Measurements from ENCODE around the gene IMP4. TPM values are rescaled to one million over a fixed set of nuclear protein-coding genes. Genes with fewer than 3 reads are reported as not detected.
A peak's percentile ranks its signal among the peaks of the same experiment; 100 is the strongest.

IMP4 gene
- total RNA-seq, 1 donor from 2014 or later, result 59.8 TPM

- intact Hi-C loops (cut with micrococcal nuclease), result no loop called here
- ATAC-seq (no peak), DNase-seq (peak; percentile 24)
Observed at GRCh38 chr2:130353291-130354138, 10.8 kb downstream of the IMP4 start.

- DNase-seq, result no peak
- intact Hi-C loops (cut with micrococcal nuclease), result no loop called here
- ATAC-seq, result no peak
Observed at GRCh38 chr2:130354139-130354428, 11.4 kb downstream of the IMP4 start.

DNA sequence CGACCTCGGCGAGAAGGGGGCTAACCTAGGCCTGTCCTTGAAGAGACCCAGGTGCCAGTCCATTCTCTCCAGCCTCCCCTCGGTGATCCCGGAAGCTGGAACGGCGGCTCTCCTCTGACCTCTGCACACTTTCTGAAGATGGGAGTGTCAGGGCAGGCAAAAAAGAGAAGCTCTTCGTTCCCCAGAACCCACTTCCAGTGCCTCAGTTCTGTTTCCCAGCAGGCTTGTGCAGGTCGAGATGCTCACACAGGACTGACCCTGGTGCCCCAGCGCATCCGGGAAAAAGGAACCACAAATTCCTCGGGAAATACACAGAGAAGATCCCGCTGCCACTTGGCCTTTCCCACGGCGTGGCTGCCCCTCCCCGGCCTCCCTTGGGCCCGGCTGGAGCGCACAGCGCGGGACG is 12.5 kb downstream of the IMP4 start:
- DNase-seq (no peak), ATAC-seq (peak; percentile 4)
- intact Hi-C loops (cut with micrococcal nuclease), result no loop called here

GRCh38 chr2:130355578-130356431 is 13.1 kb downstream of the IMP4 start, which contains the start of gene PTPN18:
Gene PTPN18 (plus strand): TSS chr2:130356056. CDS start chr2:130356108, 52 bp downstream.
- intact Hi-C loops (cut with micrococcal nuclease), result no loop called here
- ATAC-seq (peak; percentile 98), DNase-seq (peak; percentile 97)

DNA sequence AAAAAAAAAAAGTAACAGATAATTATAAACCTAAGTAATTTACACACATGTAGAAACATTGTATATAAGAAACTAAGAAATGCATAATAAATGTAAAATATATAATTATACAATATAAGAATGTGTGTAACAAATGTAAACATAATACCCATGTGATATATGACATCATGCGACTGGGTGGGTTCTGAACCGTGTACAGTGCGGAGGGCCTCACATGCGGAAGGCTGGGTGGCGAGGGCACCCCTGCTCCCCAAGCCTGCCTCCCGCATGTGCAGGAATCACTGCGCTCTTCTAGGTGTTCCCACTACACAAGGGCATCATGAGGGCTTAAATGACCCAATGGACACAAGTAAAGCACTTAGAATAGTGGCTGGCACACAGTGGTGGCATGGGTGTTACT is 15.2 kb downstream of the IMP4 start:
- intact Hi-C loops (cut with micrococcal nuclease), result no loop called here

GRCh38 chr2:130358420-130359350 is 16.0 kb downstream of the IMP4 start:
- intact Hi-C loops (cut with micrococcal nuclease), result no loop called here
- ATAC-seq (no peak), DNase-seq (no peak)

More for the DNA sequence above, 15.2 kb downstream of the IMP4 start:
- ATAC-seq, result no peak
- no peak for DNase-seq

- intact Hi-C loops (cut with micrococcal nuclease), result no loop called here
- no peak for DNase-seq
- no peak for ATAC-seq
Observed at GRCh38 chr2:130359466-130359865, 16.8 kb downstream of the IMP4 start.

DNA sequence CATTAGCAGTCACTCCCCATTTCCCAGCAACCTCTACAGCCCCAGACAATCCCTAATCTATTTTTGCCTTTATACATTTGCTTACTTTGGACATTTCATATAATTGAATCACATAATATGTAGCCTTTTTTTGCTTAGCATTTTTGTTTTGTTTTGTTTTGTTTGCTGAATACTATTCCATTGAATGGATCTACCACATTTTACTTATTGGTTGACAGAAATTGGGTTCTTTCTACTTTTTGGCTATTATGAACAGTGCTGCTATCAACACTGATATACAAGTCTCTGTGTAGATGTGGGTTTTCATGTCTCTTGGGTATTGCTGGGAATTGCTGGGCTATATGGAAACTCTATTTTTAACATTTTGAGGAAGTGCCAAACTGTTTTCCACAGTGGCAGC is 20.8 kb downstream of the IMP4 start:
- DNase-seq, result no peak
- intact Hi-C loops (cut with micrococcal nuclease), result no loop called here
- ATAC-seq, result no peak

DNA sequence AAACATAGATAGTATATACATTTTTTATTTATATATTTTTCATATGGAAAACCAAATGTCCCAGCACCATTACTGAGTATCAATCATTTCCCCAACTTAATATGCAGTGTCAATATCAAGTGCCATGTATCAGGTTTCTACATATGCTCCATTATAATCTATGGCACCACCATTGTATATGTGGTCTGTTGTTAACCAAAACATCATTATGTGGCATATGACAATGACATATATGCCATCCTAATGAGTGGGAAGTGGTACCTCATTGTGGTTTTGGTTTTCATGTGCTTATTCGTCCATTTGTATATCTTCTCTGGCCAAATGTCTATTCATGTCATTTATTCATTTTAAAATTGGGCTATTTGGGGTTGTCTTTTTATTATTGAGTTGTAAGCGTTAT is 22.4 kb downstream of the IMP4 start:
- intact Hi-C loops (cut with micrococcal nuclease), result no loop called here
- DNase-seq, result no peak

GRCh38 chr2:130365963-130366362 is 23.3 kb downstream of the IMP4 start:
- ATAC-seq (no peak), DNase-seq (no peak)
- intact Hi-C loops (cut with micrococcal nuclease), result no loop called here

More for the DNA sequence above, 22.4 kb downstream of the IMP4 start:
- no peak for ATAC-seq

DNA sequence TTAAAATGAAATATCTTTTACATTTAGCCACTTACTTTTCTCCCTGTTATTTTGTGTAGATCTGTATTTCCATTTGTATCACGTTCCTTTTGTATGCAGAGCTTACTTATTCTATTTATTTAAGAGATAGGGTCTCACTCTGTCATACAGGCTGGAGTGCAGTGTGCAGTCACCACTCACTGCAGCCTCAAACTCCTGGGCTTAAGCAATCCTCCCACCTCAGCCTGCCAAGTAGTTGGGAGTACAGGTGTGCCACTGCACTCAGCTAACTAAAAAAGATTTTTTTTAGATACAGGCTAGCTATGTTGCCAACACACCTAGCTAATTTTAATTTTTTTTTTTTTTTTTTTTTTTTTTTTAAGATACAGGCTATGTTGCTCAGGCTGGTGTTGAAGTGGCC is 24.0 kb downstream of the IMP4 start:
- DNase-seq (no peak), ATAC-seq (no peak)
- intact Hi-C loops (cut with micrococcal nuclease), result no loop called here

DNA sequence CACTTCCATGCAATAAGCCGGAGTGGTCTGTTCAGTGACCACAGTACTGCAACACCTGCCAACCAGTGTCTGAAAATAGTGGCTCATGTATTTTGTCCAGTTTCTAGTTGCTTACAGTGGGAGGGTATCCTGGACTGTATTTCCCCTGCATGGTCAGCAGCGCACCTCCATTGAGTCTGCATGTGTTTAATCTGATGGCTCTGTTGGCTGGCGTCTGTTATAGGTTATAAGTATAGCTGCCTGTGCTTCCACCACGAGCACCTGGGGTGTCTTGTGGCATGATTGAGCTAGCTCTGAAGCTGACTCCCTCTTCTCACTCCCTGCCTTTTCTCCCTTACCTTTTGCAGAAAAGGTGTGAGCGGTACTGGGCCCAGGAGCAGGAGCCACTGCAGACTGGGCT is 26.1 kb downstream of the IMP4 start:
- no peak for DNase-seq
- intact Hi-C loops (cut with micrococcal nuclease), result no loop called here
- no peak for ATAC-seq

- DNase-seq, result no peak
- intact Hi-C loops (cut with micrococcal nuclease), result no loop called here
- no peak for ATAC-seq
Observed at GRCh38 chr2:130369311-130369964, 26.7 kb downstream of the IMP4 start.

DNA sequence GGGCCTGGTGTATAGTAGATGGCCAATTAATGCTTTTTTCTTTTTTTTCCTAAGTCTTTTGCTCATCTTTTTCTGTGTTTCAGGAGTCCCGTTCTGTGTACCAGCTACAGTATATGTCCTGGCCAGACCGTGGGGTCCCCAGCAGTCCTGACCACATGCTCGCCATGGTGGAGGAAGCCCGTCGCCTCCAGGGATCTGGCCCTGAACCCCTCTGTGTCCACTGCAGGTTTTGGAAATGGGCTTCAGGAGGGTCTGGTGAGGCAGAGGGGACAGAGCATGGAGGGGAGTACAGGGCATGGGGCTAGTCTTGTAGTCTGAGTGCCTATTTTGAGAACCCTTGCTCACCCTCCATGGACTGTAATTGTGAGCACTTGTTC is 27.3 kb downstream of the IMP4 start:
- DNase-seq (no peak), ATAC-seq (no peak)
- intact Hi-C loops (cut with micrococcal nuclease), result no loop called here

GRCh38 chr2:130370490-130370889 is 27.8 kb downstream of the IMP4 start:
- intact Hi-C loops (cut with micrococcal nuclease), result no loop called here
- DNase-seq (no peak), ATAC-seq (no peak)

GRCh38 chr2:130371723-130372054 is 29.0 kb downstream of the IMP4 start:
- DNase-seq (peak; percentile 44), ATAC-seq (peak; percentile 45)
- intact Hi-C loops (cut with micrococcal nuclease), result no loop called here

DNA sequence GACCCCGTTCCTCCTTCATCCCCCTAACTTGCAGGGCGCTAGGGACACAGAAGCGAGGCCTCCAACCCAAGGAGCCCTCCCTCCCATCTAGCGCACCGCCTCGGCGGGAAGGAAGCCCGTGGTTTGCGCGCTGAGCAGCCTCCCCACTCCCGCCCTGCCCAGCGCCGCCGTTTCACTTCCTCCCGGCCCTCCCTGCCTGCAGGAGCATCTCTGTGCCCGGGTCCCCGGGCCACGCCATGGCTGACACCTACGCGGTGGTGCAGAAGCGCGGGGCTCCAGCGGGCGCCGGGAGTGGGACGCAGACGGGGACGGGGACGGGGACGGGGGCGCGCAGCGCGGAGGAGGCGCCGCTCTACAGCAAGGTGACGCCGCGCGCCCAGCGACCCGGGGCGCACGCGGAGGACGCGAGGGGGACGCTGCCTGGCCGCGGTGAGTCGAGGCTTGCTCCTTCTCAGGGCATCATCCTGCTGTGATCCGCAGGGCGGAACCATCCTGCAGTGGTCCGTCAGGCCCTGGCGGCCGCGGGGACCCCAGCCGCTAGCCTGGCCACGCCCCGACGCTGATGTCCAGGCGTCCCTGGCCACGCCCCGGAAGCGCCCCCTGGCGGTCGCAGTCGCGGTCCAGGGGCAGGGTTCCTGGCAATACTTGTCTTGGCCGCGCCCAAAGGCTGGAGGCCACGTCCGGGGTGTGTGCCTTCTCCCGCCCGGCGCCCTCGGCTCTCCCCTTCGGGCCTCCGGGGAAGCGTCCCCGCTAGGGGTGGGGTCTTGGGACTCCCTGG is 29.5 kb downstream of the IMP4 start:
- ATAC-seq, result peak; percentile 96

More for the DNA sequence above, 29.5 kb downstream of the IMP4 start:
- intact Hi-C loops (cut with micrococcal nuclease), result no loop called here
- DNase-seq, result peak; percentile 96

Measured in left ventricle myocardium superior (tissue), 1 donor.